ENCODE measurements around the gene PTPRG.

DNA sequence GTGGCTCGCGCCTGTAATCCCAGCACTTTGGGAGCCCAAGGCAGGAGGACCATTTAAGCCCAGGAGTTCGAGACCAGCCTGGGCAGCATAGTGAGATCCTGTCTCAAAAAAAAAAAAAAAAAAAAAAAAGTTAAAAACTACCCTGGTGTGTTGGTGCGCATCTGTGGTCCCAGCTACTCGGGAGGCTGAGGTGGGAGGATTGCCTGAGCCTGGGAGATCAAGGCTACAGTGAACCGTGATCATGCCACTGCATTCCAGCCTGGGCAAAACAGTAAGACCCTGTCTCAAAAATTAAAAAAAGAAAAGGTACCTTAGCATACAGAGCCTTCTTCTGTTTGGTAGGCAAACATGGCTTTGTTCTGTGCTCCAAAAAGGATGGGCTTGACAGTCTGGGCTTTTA is 57.5 kb downstream of the PTPRG start:
- TF ChIP-seq TAF1 (IDR thresholded peaks at IDR 0.05; ENCODE audit: low read depth): no peak
- TF ChIP-seq, protein P1, sequence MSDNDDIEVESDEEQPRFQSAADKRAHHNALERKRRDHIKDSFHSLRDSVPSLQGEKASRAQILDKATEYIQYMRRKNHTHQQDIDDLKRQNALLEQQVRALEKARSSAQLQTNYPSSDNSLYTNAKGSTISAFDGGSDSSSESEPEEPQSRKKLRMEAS (IDR thresholded peaks at IDR 0.05): no peak
